ENCODE results near the gene CHST8.

Gene CHST8

GRCh38 chr19:33673258-33673875 lies 51.6 kb downstream of the CHST8 start:
- no peak for DNase-seq (ENCODE audit: low read depth in 3 of 3, low spot score in 1 of 3)

DNA sequence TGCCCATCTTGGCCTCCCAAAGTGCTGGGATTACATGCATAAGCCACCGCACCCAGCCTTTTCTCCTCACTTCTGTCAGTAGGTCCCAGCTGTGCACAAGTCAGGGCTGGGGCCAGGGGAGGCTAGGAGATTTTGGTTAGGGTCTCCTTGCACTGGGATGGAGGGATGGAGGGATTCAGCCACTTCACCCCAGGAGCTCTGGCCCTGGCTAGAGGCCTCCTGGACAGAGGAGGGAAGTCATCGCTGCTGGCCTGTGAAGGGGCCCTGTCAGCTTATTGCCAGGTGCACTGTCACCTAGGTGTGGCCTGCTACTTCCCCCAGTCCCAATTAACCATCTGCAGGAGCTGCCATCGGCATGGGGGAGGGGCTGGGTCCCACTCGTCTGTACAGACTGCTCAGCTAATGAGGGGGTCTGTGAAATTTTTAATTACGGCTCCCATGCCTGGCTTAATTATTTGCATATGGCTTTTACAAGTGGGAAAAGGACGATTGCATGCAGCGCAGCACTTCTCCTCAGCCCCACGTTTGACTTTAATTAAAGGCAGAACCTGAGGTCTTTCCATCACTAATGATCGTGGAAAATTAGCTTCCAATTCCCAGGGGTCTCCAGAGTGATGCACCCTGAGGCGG lies 52.4 kb downstream of the CHST8 start:
- DNase-seq (ENCODE audit: low read depth in 3 of 3, low spot score in 1 of 3): no peak

DNA sequence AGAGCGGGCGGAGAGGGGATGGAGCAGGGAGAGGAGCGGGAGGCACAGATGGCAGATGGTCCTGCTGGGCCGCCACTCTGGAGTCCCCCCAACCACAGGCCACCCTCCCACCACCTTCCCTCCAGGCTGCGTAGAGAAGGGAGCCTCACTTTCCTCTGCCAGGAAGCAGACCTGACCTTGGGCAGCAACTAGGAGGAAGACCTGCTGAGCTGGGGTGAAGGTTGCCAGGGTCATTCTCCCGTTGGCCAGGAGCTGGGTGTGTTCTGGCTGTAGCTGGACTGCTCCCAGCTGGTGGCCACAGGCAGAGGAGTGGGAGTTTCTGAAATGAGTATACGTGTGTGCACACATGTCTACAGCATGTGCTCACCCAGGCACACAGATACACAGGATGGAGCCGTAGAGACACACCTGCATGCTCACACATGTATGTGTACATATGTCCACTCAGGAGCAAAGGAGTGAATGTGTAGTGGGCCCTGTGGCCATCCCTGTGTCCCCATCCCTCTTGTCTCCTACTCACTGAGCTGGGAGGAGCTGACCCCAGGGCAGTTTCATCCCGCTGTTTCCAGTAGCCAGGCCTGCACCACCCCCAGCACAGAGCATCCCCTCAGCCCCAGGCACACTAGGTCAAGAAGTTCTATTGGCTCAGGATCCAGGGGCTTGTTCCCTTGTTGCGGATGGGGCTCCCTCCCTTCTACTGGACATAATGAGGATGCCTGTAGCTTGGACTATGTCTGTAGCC lies 53.0 kb downstream of the CHST8 start:
- no peak for DNase-seq (ENCODE audit: low read depth in 3 of 3, low spot score in 1 of 3)

GRCh38 chr19:33675501-33676124 lies 53.9 kb downstream of the CHST8 start:
- DNase-seq (ENCODE audit: low read depth in 3 of 3, low spot score in 1 of 3): no peak

DNA sequence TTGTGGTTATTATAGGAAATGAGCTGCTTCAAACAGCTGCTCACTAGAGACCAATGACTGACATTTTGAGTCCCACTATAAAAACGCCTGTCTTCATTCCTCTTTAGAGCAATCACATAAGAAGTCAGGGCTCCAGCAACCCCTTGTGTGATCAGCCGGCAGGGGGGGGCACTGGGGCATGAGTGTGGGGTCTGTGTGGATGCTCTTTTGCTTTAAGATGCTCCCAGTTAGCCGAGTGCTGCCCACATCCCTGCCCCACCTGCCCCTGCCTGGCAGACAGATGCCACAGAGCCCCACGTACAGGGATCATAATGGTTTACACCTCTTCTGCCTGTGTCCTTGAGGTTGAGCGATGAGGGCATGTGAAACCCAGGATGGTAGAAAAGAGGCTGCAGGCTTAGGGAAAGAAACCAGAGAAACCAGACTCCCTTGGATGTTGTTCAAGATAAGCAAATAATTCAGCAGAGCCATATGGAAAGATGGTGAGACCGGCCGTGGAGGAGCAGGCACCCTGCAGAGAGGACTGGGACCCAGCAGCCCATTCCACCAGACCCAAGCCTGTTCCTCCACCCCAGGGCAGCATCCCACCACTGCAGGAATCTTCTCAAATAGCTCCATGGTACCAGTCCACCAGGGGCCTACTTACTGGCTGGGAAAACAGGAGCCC lies 55.4 kb downstream of the CHST8 start:
- DNase-seq (ENCODE audit: low read depth in 3 of 3, low spot score in 1 of 3): no peak

GRCh38 chr19:33677745-33678426 lies 56.1 kb downstream of the CHST8 start:
- no peak for DNase-seq (ENCODE audit: low read depth in 3 of 3, low spot score in 1 of 3)

DNA sequence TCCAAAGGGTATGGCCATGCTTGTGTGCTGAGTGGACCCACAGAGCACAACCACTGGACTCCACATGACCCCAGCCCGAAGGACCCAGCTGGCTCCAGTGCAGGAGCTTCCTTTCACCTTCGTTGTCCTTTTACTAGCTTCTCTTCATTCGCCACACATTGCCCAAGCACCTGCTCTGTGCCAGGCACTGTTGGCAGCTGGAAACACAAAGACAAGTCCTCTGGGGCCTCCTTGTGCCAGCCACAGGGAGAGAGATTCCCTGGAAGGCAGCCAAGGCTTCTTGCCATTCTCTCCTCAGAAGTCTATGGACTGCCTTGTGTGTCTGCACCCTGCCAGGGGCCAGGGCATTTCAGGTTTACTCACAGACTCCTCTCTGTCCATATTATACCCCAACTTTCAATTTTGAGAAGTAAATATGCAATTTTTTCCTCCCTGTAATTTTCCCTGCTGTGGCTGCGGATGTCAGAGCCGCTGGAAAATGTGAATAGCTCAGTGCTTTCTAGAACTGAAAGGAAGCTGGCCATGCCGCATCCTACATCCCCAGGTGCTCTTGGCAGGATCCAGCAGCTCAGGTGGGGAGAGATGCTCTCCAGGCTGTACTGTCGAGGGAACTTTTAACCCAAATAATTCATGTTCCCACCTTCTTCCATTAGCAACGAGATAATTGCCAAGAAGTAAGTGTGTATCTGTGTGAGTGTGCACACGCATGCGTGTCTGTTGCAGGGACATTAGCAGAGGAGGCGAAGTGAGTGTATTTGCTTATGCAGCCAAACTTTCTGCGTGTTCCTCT lies 57.2 kb downstream of the CHST8 start:
- no peak for DNase-seq (ENCODE audit: low read depth in 3 of 3, low spot score in 1 of 3)

GRCh38 chr19:33679696-33680095 lies 57.9 kb downstream of the CHST8 start:
- DNase-seq (ENCODE audit: low read depth in 3 of 3, low spot score in 1 of 3): no peak

DNA sequence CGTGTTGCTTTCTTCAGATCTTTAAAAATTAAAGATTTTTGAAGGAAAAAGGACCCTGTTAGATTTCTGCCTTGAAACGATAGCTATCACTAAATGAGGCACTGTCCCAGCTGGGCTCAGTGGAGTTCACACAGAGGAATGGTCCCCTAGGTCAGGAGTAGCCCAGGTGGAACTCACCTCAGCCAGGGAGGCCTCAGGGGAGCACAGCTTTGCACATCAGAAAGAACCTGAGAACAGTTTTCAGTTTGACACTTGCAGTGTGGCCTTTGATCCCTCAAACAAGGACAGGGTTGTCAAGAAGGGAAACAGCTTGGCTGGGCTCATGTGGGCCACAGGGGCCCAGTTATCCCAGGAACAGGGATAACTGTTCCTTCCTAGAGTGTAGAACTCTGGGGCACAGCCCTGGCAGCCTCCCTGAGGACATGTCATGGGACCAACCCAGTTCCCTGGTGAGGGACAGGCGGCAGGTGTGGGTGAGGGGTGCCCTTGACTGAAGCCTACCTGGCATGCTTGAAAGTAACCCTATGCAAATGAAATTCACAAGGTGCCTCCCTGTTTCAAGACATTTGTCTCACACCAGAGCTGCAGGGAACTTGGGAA lies 59.4 kb downstream of the CHST8 start:
- DNase-seq (ENCODE audit: low read depth in 3 of 3, low spot score in 1 of 3): no peak

DNA sequence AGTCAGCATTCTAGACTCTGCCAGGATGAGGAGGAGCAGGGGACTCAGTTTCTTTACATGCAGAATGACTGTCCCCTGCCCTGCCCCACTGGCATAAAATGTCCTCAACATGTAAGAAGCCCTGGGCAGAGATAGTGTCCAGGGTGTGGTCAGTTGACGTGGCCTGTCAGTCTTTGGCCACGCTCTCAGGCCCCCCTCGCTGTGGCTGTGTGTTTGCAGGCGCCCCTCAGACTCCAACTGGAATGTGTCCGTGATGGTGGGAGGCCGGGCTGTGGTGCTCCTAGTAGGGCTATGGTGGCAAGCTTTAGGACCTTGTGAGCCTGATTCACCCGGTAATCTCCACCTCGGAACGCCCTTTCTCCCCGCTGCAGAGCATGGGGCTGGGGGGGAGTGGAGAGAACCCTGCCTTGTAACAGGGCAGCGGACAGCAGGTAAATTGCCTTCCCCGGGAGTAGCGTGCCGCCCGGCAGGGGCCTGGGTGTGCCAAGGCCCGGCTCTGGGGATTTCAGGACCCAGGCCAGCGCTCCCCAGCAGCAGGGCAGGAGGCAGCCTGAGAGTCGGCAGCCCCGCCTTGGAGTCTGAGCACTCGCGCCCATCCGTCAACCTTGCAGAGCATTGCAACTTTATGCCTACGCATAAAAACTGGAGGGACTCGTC lies 62.3 kb downstream of the CHST8 start:
- DNase-seq (ENCODE audit: low read depth in 3 of 3, low spot score in 1 of 3): no peak

GRCh38 chr19:33684538-33685232 lies 62.9 kb downstream of the CHST8 start:
- no peak for DNase-seq (ENCODE audit: low read depth in 3 of 3, low spot score in 1 of 3)

DNA sequence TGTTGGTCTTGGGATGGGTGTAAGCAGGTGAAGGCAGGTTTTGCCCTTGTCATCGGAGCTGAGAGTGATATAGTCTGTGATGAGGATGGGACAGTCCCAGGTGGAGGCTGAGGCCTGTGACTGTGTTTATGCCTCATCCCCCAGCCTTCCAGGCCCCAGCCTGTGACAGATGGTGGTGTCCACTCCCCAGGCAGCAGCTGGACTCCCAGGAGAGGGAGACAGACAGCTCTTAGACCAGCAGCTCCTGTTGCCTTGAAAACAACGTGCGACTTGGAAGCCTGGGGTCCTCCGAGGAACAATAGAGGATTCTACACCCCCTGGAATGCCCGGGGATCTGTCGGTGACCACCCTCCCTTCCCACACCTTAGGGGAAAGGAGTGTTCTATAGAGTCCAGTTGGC lies 63.8 kb downstream of the CHST8 start:
- no peak for DNase-seq (ENCODE audit: low read depth in 3 of 3, low spot score in 1 of 3)

DNA sequence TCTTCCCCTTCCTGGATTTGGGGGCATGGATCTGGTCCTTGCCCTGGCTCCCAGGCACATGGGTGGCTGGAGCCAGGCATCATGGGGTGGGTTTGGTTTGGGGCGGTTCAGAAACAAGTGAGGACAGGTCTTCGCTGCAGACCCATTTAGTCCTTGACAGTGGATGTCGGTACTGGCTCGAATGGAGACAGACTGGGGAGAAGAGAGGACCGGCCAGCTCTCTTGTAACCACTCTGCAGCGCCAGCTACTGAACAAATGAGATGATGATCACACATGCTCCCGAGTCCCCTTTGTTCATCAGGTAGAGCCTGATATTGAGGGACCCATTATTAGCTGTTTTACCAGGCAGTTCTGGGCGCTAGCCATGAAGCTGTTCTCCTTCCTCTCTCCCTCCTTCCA lies 64.5 kb downstream of the CHST8 start:
- DNase-seq (ENCODE audit: low read depth in 3 of 3, low spot score in 1 of 3): no peak

DNA sequence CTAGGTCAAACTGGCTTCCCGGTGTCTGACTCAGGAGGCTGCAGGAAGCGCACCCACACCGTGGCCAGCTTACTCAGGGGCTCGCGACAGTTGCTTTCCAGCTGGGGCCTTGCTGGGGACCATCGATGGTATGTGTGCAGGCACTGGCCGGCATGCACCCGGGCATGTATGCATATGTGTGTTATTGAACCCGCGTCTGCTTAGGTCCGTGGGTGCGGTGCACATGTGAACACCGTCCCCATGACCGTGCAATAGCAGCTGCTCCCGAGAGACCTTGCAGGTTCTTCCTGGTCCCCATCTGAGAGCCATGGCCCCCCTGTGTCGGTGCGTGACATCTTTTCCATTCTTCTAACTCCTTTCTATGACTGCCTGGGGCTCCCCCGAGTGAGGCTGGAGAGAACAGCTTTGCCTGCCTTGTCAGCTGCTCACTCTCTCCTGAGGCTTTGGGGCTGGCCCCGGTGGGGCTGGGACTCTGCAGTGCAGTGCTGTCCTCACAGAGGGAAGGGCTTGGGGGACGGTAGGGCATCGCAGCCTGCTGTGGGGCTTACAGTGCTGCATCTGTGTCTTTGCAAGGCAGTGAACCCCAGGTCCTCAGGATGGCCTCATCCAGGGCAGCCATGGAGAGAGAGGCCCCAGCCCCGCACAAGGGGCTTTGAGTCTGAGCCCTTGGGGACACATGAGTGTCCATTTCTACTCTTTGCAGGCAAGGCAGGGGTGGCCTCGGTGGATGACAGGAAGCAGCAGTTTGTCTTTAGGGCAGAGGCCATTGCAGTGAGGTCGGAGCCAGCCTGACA lies 65.1 kb downstream of the CHST8 start:
- DNase-seq (ENCODE audit: low read depth in 3 of 3, low spot score in 1 of 3): no peak

DNA sequence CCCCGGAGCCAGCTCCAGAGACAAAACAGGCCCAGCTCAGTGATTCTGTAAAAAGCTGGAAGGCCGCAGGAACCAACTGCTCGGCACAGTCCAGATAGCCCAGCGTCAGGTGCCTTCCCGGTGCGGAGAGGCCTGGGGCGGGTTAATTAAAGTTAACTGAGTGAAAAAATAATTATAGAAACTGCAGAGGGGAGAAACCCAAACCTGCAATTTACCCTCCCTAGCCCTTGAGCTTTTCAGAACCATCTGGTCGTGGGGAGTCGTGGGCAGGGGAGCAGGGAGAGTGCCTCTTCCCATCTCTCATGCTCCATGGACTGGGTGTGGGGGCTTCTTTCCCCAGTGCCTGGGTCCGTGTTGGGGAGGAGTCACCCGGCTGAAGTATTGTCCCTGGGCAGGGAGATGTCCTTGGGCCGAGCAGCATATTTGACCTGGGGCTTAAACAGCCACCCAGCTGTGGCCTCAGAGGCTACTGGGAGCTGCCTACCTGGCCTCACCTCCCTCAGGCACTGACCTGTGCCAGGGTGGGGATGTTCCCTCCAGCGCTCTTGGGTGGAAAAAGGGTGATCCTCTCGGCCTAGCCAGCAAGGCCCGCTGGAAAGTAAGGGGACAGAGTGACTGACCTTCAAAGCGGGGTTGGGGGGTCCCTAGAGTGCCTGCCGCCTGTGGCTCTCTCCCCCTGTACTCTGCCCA lies 65.9 kb downstream of the CHST8 start:
- no peak for DNase-seq (ENCODE audit: low read depth in 3 of 3, low spot score in 1 of 3)

GRCh38 chr19:33688171-33688992 lies 66.6 kb downstream of the CHST8 start:
- no peak for DNase-seq (ENCODE audit: low read depth in 3 of 3, low spot score in 1 of 3)

Data from stimulated activated CD4-positive, alpha-beta T cell treated with anti-CD3 and anti-CD28 coated beads, TNF-alpha, amount 100 ng/mL, for 1 hour (primary cell).